Testis (tissue), 2 donors: Measurements from ENCODE around the gene KCNN4.

Source experiments
- POLR2A ChIP-seq: fragments of 450-650 bp; IDR thresholded peaks from one replicate; pipeline ENCODE4 v1.6.1; 2017; ENCODE audit warnings: antibody characterized with exemption, mild to moderate bottlenecking, moderate library complexity
- TF ChIP-seq, protein P1 (sequence below), 3 experiments: fragments of 450-650 bp in 2 of 3; fragments of 200-600 bp in 1 of 3; sonication (generic) in 1 of 3; IDR thresholded peaks; one replicate each; pipeline ENCODE4 v1.5.1; 2016 to 2019; ENCODE audit warnings: antibody characterized with exemption in 3 of 3, mild to moderate bottlenecking in 2 of 3, moderate library complexity in 1 of 3

DNA sequence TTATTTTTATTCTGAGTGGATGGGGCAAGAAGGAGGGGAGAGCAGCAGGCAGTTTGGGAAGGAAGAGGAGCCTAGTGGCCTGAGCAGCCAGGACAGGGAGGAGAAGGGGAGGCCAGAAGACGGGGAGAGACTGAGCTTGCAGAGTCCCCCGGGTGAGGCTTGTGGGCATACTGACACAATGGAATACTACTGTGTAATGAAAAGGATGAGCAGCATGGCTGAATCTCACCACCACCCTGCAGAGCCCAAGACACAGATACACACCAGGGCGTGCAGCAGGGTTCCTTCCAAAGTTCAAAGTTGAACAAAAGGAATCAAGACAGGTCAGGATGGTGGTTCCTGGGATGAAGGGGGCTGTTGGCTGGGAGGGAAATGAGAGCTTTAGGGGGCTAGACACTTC lies 18.0 kb downstream of the KCNN4 start:
- TF ChIP-seq, protein P1, sequence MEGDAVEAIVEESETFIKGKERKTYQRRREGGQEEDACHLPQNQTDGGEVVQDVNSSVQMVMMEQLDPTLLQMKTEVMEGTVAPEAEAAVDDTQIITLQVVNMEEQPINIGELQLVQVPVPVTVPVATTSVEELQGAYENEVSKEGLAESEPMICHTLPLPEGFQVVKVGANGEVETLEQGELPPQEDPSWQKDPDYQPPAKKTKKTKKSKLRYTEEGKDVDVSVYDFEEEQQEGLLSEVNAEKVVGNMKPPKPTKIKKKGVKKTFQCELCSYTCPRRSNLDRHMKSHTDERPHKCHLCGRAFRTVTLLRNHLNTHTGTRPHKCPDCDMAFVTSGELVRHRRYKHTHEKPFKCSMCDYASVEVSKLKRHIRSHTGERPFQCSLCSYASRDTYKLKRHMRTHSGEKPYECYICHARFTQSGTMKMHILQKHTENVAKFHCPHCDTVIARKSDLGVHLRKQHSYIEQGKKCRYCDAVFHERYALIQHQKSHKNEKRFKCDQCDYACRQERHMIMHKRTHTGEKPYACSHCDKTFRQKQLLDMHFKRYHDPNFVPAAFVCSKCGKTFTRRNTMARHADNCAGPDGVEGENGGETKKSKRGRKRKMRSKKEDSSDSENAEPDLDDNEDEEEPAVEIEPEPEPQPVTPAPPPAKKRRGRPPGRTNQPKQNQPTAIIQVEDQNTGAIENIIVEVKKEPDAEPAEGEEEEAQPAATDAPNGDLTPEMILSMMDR (IDR thresholded peaks at IDR 0.05): no peak
- no peak for TF ChIP-seq POLR2A
